Anterior cingulate cortex (tissue), 58 donors: Measurements from ENCODE around the gene USF3.

Experiments
- DNase-seq, 58 donors: peaks; one replicate each; lab custom pipeline; 2025; lab: John Stamatoyannopoulos, UW

USF3 gene, protein sequence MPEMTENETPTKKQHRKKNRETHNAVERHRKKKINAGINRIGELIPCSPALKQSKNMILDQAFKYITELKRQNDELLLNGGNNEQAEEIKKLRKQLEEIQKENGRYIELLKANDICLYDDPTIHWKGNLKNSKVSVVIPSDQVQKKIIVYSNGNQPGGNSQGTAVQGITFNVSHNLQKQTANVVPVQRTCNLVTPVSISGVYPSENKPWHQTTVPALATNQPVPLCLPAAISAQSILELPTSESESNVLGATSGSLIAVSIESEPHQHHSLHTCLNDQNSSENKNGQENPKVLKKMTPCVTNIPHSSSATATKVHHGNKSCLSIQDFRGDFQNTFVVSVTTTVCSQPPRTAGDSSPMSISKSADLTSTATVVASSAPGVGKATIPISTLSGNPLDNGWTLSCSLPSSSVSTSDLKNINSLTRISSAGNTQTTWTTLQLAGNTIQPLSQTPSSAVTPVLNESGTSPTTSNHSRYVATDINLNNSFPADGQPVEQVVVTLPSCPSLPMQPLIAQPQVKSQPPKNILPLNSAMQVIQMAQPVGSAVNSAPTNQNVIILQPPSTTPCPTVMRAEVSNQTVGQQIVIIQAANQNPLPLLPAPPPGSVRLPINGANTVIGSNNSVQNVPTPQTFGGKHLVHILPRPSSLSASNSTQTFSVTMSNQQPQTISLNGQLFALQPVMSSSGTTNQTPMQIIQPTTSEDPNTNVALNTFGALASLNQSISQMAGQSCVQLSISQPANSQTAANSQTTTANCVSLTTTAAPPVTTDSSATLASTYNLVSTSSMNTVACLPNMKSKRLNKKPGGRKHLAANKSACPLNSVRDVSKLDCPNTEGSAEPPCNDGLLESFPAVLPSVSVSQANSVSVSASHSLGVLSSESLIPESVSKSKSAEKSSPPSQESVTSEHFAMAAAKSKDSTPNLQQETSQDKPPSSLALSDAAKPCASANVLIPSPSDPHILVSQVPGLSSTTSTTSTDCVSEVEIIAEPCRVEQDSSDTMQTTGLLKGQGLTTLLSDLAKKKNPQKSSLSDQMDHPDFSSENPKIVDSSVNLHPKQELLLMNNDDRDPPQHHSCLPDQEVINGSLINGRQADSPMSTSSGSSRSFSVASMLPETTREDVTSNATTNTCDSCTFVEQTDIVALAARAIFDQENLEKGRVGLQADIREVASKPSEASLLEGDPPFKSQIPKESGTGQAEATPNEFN (N-terminal part only)

DNA sequence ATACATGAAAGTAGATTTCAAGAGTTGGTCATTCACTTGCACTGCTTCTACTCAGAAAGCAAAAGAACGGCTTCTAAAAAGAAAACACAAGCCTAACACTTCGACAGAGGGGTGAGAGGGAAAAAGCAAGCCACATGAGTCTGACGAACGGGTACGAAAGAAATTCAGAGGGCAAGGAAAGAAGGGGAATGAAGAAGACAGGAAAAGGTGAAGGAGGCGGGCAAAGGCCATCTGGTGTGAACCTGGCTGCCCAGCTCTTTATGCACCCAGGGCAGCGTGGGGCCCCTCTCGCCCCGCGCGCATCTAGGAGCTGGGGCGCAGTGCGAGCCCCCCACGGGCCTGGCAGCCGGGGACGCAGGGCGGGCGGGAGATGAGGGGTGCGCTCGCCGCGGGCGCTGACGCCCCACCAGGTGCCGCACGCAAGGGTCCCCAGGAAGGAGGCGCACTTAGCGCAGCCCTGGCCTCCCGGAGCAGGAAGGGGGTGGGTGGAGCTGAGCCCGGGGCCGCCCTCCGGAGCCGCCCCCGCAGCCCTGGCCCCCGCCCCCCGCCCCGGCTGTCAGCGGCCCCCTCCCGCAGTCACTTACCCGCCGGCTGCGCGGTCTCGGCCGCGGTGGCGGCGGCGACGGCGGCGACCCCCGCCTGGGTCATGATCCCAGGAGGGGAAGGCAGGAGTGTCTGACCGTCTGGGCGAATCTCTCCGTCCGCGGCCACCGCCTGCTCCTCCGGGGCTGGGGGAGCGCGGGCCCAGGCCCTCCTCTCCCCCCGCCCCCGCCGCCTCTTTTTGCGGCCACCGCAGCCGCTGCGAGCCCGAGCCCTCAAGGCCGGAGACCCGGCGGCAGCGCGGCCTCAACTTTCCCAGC, at the start of gene USF3:
Gene USF3, minus strand, starts transcription at position 857 of the 860 bp plus-strand sequence. CDS start 21,764 bp downstream, outside the sequence.
- peak in 55 of 58 donors; percentile 1 to 82 (median 57) for DNase-seq

DNA sequence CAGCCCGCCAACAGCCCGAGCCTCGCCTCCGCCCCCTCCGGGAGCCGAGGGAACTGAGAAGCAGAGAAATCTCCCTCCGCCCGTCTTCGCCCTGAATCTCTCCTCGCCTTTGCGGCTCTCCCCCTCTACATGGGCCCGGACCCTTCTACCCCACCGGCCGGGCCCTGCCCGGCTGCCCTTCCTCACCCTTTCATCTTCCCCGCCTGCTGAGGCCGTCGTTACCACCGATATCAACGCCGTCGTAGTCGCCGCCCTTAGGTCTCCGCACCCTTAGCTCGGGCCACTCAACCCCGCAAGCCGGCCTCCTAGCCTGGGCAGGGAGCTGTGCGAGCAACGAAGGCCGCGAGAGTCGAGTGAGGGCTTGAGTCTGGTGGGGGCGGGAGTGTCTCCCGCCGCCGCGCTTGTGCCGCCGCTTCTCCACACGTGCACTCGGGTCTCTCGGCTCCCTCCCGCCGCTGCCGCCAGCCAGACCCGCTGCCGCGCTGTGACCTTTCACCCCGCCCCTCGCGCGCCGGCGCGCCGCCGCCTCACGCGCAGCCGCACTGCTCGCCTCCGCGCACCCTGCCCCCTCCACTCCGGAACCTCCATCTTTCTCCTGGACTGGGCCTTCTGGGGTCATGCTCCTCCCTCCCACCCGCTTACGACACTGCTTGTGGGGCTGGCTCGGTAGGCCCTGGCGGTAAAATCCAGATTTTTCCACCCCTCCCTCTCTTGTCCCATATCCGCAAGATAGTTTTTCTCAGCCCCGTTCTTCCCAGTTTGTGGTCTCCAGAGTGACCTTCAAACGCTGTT, 49.5 kb upstream of the USF3 start, which contains the start of gene NAA50:
Gene NAA50, minus strand, starts transcription at position 494 of the 792 bp plus-strand sequence. Its CDS starts 300 bp downstream, at position 194.
- DNase-seq: peak; percentile 52 to 96 (median 88)

DNA sequence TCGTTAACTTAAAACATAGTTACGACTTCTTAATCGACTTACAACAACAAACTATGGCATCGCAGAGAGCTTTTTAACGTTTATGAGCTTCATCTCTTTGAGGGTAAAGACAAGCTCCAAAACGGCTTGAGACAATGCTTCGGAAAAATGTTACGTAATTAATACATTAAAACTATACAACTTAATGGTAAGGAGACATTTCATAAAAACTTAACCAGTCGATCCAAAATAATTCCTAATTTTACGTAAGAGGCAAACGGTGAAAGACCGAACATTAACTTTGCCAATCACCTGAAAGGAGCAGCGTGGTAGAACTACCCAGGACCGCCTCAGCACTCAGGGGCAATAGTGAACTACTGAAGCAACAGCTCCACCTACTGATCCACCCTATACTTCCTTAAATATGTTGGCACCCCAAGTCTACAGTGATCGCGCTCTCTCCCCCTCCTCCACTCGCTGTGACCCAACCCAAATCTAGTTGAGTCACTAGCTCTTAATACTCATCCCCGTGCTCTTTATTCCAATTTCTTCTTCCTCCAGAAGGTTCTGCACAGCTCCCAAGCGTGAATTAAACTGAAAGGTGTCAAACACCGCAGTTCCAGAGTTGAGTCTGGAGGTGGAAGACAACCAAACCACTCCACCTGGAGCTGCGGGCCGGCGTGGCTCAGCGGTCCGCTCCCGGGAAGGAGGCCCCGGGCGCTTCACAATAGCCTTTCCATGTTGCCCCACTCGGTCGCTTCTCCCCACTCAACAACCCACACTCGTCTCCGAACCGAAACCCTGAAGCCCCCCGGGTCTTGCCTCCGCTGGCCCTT, 48.7 kb upstream of the USF3 start:
- peak in 45 of 58 donors; percentile 4 to 69 (median 42) for DNase-seq

DNA sequence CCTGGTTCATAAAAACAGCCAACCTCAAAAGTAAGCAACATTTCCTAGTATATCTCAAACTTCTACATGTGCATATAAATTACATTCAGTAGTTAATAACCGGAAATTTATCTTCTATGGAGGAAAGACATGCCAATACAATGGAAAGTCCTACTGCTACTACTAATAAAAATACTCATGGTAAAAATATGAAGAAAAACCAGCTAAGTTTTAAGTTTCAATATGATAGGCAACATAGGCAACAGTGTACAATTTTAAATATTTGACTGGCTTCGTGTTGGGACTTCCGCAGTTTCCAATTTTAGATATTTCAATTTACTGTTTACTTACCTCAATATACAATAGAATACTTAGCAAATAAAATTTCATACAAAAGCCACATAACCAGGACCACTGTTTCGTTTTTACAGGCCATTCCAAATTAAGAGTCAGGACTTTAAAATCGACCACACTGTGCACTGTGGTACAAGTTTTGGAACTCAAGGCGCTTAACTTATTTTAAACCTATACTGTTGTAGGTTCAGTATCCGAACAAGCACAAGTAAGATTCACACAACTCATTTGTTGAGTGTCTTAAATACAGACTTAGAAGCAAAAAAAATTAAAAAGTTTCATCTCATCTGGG, 46.7 kb upstream of the USF3 start:
- no peak for DNase-seq

DNA sequence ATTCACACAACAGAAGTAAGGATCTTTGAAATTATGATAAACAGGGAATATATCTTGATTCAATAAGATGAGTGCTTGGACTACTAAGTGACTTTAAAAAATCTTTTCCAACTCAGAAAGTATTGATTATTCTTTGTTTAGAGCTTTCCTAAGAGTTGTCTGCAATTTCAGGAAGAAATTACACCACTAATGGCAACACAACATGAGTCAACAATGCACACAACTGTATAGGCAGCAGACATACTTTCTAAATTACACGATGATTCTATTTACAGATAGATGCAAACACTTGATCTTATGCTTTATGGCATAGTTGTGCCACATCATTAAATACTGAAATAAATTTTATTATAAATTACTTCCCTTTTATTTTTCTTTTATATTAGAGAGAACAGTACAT, 45.2 kb upstream of the USF3 start:
- no peak for DNase-seq

DNA sequence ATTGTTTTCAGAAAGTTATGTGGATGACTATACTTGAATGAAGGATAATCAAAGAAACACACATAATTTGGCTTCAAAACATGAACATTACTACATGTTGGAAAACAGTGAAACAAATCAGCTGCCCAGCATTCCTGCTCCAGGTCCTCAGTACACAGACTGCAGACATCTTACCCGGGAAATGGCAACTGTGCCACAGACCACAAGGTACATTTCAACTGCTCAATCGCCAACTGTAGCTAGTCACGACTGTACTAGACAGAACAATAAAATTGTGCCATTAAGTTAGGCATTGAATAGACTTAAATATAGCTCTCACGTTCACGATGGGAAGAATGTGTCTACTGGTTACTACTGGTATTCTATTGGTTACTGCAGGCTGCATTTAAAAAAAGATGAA, 44.6 kb upstream of the USF3 start:
- no peak for DNase-seq

DNA sequence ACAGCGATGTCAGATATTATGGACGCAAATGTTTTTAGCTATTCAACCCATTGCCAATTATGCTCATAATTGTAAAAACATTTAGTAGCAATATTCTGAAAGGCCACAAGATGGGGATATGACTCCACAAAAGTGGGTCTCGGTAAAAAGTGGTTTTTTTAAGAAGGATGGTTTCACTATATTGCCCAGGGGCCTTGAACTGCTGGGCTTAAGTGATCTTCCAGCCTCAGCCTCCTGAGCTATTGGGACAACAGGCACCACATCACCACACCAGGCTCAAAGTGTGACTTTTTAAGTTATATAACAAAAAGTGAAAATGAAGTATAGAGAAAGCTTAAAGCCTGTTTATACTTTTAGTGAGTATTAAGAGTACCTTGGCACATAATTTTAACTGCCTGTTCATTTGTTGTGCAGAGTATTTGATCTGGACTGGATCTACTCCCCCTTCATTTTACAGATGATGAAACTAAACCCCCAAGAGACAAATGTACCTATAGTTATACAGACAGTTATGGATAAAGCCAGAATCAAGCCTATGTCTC, 40.2 kb upstream of the USF3 start:
- peak in 5 of 58 donors; percentile 1 to 43 (median 5) for DNase-seq

DNA sequence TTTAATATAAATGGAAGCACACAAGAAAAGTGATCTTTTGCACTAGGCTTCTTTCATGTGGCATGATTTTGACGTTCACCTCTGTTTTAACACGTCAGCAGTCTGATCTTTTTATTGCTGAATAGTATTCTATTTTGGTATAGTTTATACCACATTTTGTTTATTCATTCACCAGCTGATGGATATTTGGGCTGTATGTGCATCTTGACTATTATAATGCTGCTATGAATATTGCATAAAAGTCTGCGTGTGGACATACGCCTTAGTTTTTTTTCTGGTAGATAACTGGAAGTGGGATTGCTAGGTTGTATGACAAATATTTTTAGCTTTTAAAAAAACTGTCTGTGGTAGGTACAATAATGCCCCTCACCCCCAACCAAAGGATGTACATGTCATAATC, 35.3 kb upstream of the USF3 start:
- DNase-seq: no peak

DNA sequence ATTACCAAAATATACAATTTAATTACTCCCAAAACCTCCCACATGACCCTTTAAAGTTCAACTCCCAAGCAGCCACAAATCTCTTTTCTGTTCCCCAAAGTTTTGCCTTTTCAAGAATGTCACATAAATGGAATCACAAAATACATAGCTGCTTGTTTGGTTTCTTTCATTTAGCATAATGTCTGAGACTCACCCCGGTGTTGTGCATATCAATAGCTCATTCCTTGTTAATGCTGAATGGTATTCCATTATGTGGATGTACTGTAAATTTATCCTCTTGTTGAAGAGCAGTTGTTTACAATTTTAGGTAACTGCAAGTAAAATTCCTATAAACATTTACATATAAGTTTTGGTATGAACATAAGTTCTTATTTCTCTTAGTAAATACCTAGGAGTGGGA, 34.1 kb upstream of the USF3 start:
- DNase-seq: no peak

DNA sequence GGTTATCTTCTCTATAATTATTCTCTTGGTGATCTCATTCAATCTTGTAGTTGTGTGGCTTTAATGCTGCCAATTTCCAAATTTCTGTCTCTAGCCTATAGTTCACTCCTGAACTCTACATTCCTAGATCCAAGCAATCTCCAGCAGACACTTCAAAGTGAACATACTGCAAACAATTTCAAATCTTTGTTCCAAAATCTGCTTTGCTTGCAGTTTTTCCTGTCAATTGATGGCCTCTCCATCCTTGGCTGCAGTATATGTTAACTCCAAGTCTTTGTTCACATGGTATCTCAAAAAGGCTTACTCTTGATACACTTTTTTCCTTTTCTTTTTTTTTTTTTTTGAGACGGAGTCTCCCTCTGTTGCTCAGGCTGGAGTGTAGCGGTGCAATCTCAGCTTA, 32.2 kb upstream of the USF3 start:
- no peak for DNase-seq

DNA sequence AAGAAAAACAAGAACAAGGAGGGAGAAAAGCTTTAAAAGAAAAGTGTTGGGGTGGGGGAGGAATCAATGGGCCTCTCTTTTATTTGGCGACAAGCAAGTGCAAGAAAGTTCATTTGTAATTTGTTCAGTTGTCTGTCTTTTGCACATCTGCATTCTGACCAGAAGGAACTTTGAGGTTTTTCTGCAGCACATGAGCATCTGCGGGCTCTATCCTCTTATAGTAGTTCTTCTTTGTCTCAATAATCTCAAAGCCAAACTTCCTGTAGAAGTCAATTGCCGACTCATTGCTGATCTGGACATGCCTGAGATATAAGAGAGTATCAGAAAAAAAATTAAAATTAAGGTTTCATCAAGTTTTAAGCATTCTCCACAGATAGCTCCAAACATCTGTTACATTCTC, 25.2 kb upstream of the USF3 start:
- DNase-seq: no peak

DNA sequence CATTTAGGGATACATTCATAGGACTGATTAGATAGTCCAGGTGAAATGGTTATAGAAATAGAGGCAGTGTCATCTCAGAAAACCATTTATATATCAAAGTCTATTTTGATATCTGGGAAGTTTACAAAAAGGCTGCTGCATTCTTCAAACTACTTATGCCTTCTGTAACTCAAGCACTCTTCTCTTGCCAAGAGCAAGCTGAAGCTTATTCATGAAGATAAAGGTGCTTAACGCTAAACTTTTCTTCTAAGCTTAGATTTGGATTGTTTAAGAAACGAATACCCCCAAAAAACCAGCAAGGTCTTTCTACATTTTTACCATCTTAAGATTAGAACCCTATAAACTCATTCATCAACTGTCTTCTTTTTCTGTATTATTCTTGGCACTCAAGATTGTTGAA, 23.3 kb upstream of the USF3 start:
- no peak for DNase-seq

DNA sequence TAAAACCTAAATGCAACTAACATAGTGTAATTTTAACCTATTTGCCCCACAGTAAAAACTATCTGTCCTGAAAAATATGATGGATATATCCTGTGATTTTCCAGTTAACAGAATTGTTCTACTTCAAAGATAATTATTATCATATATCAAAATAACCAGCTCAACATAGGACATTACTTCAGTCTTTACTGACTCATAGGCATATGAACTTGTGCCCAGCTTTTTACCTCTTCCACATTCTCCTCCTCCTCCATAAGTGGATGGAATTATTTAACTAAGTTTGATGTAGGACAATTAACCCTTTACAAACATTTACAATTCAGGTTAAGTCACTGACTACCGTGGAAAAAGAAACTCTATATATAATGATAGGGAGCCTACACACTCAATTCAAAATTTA, 22.9 kb upstream of the USF3 start:
- DNase-seq: no peak

DNA sequence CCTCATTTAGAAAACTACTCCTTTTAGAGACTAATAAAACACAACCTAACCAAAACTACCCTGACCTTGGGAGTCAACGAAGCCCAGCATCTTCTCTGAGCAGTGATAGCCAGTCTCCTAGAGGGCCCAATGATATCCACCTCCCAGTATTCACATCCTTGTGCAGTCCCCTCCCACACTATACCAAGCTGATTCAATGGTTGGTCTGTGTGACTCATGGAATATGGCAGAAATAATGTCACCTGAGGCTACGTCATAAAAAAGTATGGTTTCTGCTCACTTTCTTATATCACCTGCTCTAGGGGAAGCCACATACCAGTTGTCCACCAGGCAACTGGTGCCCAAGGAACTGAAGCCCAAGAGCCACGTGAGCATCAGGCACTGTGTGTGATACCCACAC, 21.4 kb upstream of the USF3 start:
- no peak for DNase-seq

DNA sequence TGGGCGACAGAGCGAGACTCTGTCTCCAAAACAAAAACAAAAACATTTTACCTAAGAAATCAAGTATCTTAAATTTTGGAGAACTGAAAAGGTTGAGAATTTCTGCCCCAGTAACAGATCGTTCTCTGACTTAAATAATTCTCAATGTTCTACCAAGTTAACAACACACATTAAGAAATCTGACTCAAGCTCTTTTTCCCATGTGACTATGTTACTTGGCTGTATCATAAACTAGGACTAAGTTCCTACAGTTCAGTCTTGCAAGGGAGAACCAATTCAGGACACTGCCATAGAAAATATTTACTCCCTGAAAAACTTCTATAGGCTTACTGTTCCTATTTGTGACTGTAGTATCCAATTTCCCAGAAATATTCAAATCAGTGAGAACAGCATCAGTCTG, 20.9 kb upstream of the USF3 start:
- no peak for DNase-seq

DNA sequence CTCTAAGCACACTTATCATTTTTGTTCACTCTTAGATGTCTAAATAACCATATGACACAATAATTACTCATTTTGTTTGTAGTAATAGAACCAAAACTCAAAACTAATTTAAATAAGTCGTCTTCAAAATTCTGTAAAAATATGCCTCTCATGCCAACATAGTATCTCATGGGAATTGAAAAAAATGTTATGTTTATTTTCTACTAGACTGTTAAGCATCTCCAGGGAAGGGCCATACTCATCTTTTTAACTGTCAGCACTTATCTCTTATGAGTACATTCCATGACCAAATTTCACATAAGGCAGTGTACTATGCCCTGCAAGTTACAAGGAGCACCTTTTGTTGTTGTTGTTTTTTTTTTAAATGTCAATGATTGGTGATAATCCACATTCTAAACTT, 18.3 kb upstream of the USF3 start:
- no peak for DNase-seq

DNA sequence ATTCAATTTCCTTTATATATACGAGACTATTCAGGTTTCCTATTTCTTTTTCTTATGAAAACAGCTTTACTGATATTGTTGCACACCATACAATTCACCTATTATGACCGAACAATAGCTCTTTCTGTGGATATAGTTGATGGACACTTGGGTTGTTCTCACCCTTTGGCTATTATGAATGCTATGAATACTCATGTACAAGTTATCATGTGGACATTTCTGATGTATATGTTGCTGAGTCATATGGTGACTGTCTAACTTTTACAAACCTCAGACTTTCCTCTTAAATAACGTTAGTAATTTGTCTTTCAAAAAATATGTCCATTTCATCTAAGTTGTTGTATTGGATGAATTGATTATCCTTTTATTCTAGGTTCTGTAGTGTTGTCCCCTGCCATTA, 15.7 kb upstream of the USF3 start:
- DNase-seq: no peak
